Activated CD4-positive, alpha-beta T cell treated with anti-CD3 and anti-CD28 coated beads for 24 hours (primary cell): Measurements from ENCODE around the gene ARHGAP15.

ENCODE experiments used
- DNase-seq, 2 donors: peaks; one replicate each; pipeline ENCODE4 v3.0.0-alpha.2; 2020; ENCODE audit warnings: low read depth in 2 of 2

ARHGAP15 gene

GRCh38 chr2:143718745-143719144, 589.5 kb downstream of the ARHGAP15 start:
- no peak for DNase-seq

- no peak for DNase-seq
Observed at GRCh38 chr2:143719406-143719805, 590.2 kb downstream of the ARHGAP15 start.

GRCh38 chr2:143720095-143720664, 591.0 kb downstream of the ARHGAP15 start:
- DNase-seq: no peak

- DNase-seq: no peak
Observed at GRCh38 chr2:143725400-143725799, 596.2 kb downstream of the ARHGAP15 start.

GRCh38 chr2:143726151-143726845, 597.1 kb downstream of the ARHGAP15 start:
- DNase-seq: no peak

GRCh38 chr2:143728498-143728897, 599.3 kb downstream of the ARHGAP15 start:
- no peak for DNase-seq

- DNase-seq: no peak
Observed at GRCh38 chr2:143729296-143729814, 600.1 kb downstream of the ARHGAP15 start.

- peak in 1 of 2 donors; percentile 12 for DNase-seq
Observed at GRCh38 chr2:143730155-143730952, 601.1 kb downstream of the ARHGAP15 start.

GRCh38 chr2:143730953-143731260, 601.7 kb downstream of the ARHGAP15 start:
- DNase-seq: no peak

GRCh38 chr2:143732076-143732475, 602.9 kb downstream of the ARHGAP15 start:
- DNase-seq: no peak

- no peak for DNase-seq
Observed at GRCh38 chr2:143732871-143733270, 603.7 kb downstream of the ARHGAP15 start.

GRCh38 chr2:143734507-143734906, 605.3 kb downstream of the ARHGAP15 start:
- DNase-seq: no peak

GRCh38 chr2:143736904-143737303, 607.7 kb downstream of the ARHGAP15 start:
- no peak for DNase-seq

- DNase-seq: no peak
Observed at GRCh38 chr2:143740431-143740830, 611.2 kb downstream of the ARHGAP15 start.

GRCh38 chr2:143741205-143741604, 612.0 kb downstream of the ARHGAP15 start:
- no peak for DNase-seq

- DNase-seq: no peak
Observed at GRCh38 chr2:143742581-143742980, 613.4 kb downstream of the ARHGAP15 start.

GRCh38 chr2:143744114-143744513, 614.9 kb downstream of the ARHGAP15 start:
- DNase-seq: no peak

GRCh38 chr2:143745060-143745459, 615.8 kb downstream of the ARHGAP15 start:
- no peak for DNase-seq

GRCh38 chr2:143754742-143755141, 625.5 kb downstream of the ARHGAP15 start:
- DNase-seq: no peak

GRCh38 chr2:143758629-143759330, 629.6 kb downstream of the ARHGAP15 start:
- DNase-seq: no peak

- no peak for DNase-seq
Observed at GRCh38 chr2:143759455-143759854, 630.2 kb downstream of the ARHGAP15 start.
